ENCODE results near the gene AP2A1.
"Not testable (repeated sequence)": the region's sequence is repeated elsewhere in the genome, so short reads cannot be mapped to it uniquely, and the experiment has no call there.

AP2A1 gene

GRCh38 chr19:49812997-49813861 lies 46.4 kb downstream of the AP2A1 start, which contains the start of gene FUZ:
TSS of gene FUZ (minus strand) at chr19:49813292. CDS start at chr19:49813106, 186 bp downstream.
- peak; percentile 83 for DNase-seq (ENCODE audit: low read depth)

GRCh38 chr19:49814010-49814409 lies 47.2 kb downstream of the AP2A1 start:
- no peak for DNase-seq (ENCODE audit: low read depth)

GRCh38 chr19:49816590-49816989 lies 49.8 kb downstream of the AP2A1 start:
- no peak for DNase-seq (ENCODE audit: low read depth)

GRCh38 chr19:49817964-49818648 lies 51.3 kb downstream of the AP2A1 start, which contains the start of gene MED25:
TSS of gene MED25 (plus strand) at chr19:49818289. CDS start at chr19:49818342, 53 bp downstream.
- peak; percentile 83 for DNase-seq (ENCODE audit: low read depth)

GRCh38 chr19:49818649-49819370 lies 52.0 kb downstream of the AP2A1 start:
- DNase-seq (ENCODE audit: low read depth), result no peak

GRCh38 chr19:49819452-49820115 lies 52.8 kb downstream of the AP2A1 start:
- DNase-seq (ENCODE audit: low read depth), result not testable (repeated sequence)

- no peak for DNase-seq (ENCODE audit: low read depth)
Observed at GRCh38 chr19:49820125-49820524, 53.3 kb downstream of the AP2A1 start.

GRCh38 chr19:49823472-49823871 lies 56.7 kb downstream of the AP2A1 start:
- DNase-seq (ENCODE audit: low read depth), result no peak

- DNase-seq (ENCODE audit: low read depth), result no peak
Observed at GRCh38 chr19:49824662-49825061, 57.9 kb downstream of the AP2A1 start.

- DNase-seq (ENCODE audit: low read depth), result no peak
Observed at GRCh38 chr19:49827034-49827433, 60.2 kb downstream of the AP2A1 start.

GRCh38 chr19:49829200-49829599 lies 62.4 kb downstream of the AP2A1 start:
- DNase-seq (ENCODE audit: low read depth), result no peak

GRCh38 chr19:49829721-49830120 lies 62.9 kb downstream of the AP2A1 start:
- no peak for DNase-seq (ENCODE audit: low read depth)

- no peak for DNase-seq (ENCODE audit: low read depth)
Observed at GRCh38 chr19:49830766-49831165, 64.0 kb downstream of the AP2A1 start.

GRCh38 chr19:49831592-49831991 lies 64.8 kb downstream of the AP2A1 start:
- DNase-seq (ENCODE audit: low read depth), result no peak

GRCh38 chr19:49832556-49832955 lies 65.8 kb downstream of the AP2A1 start:
- DNase-seq (ENCODE audit: low read depth), result no peak

- DNase-seq (ENCODE audit: low read depth), result no peak
Observed at GRCh38 chr19:49833599-49833998, 66.8 kb downstream of the AP2A1 start.

- DNase-seq (ENCODE audit: low read depth), result no peak
Observed at GRCh38 chr19:49835562-49835961, 68.8 kb downstream of the AP2A1 start.

GRCh38 chr19:49836176-49837008 lies 69.6 kb downstream of the AP2A1 start:
- no peak for DNase-seq (ENCODE audit: low read depth)

GRCh38 chr19:49837009-49837310 lies 70.2 kb downstream of the AP2A1 start:
- DNase-seq (ENCODE audit: low read depth), result no peak

GRCh38 chr19:49837425-49837824 lies 70.6 kb downstream of the AP2A1 start:
- no peak for DNase-seq (ENCODE audit: low read depth)

- DNase-seq (ENCODE audit: low read depth), result no peak
Observed at GRCh38 chr19:49838885-49839588, 72.2 kb downstream of the AP2A1 start.

All from activated T-cell treated with anti-CD3 and anti-CD28 coated beads for 1 hour (primary cell).